OCI-LY7 (cell line): ENCODE data around the gene PKNOX1. TPM values are rescaled to one million over a fixed set of nuclear protein-coding genes. Genes with fewer than 3 reads are reported as not detected.

ENCODE experiments used
- BruUV-seq: library from RNA; stranded (reverse); fragments of 400-500 nt; replicated peaks from 2 replicates; lab custom pipeline; 2021; lab: Mats Ljungman, UMichigan
- CTCF ChIA-PET: fragments of 300-600 bp; sonication (Branson Sonifier 250); formaldehyde crosslinking; loops from one replicate; lab custom pipeline; 2022; ENCODE audit warnings: antibody characterized with exemption; ENCODE audit not compliant: unreplicated experiment; lab: Charles Lee
- POLR2A ChIA-PET: fragments of 300-600 bp; sonication (Branson Sonifier 250); formaldehyde crosslinking; loops from one replicate; lab custom pipeline; 2022; ENCODE audit warnings: antibody characterized with exemption; lab: Charles Lee
- DNase-seq: peaks from one replicate; pipeline ENCODE4 v3.0.0-alpha.2; 2015; ENCODE audit warnings: low spot score
- H2AFZ ChIP-seq: fragments of 200-600 bp; sonication (generic), shearing (Covaris generic); 2 replicates; pipeline ENCODE4 v1.6.1; 2014; ENCODE audit warnings: mild to moderate bottlenecking, antibody characterized with exemption, low read length, moderate library complexity
- H3K27ac ChIP-seq: fragments of 200-600 bp; sonication (generic); 2 replicates; pipeline ENCODE4 v1.5.1; 2014; ENCODE audit warnings: mixed run types, low read depth, mild to moderate bottlenecking, moderate library complexity, low read length, inconsistent platforms; ENCODE audit not compliant: poor library complexity, severe bottlenecking
- H3K36me3 ChIP-seq: fragments of 200-600 bp; sonication (generic); 2 replicates; pipeline ENCODE4 v1.6.1; 2014; ENCODE audit warnings: mild to moderate bottlenecking, antibody characterized with exemption, low read length, moderate library complexity, mixed read lengths; ENCODE audit not compliant: insufficient read depth
- H3K4me1 ChIP-seq: fragments of 200-600 bp; sonication (generic); 2 replicates; pipeline ENCODE4 v1.5.1; 2014; ENCODE audit warnings: mild to moderate bottlenecking, low read length; ENCODE audit not compliant: insufficient read depth, poor library complexity, severe bottlenecking
- H3K4me2 ChIP-seq: fragments of 200-600 bp; sonication (generic); 2 replicates; pipeline ENCODE4 v1.6.1; 2014; ENCODE audit warnings: mild to moderate bottlenecking, low read length
- H3K4me3 ChIP-seq: fragments of 200-600 bp; sonication (generic); 2 replicates; pipeline ENCODE4 v1.5.1; 2014; ENCODE audit warnings: mild to moderate bottlenecking, low read depth, low read length; ENCODE audit not compliant: poor library complexity, severe bottlenecking
- H3K79me2 ChIP-seq: fragments of 200-600 bp; sonication (generic); 2 replicates; pipeline ENCODE4 v1.6.1; 2016; ENCODE audit warnings: low read depth, mild to moderate bottlenecking, low read length, moderate library complexity, mixed read lengths; ENCODE audit not compliant: insufficient read depth
- H3K9me2 ChIP-seq: fragments of 200-600 bp; sonication (generic); 2 replicates; pipeline ENCODE4 v1.6.1; 2016; ENCODE audit warnings: mild to moderate bottlenecking, low read length, mixed read lengths; ENCODE audit not compliant: insufficient read depth
- H3K9me3 ChIP-seq: fragments of 200-600 bp; sonication (generic); 2 replicates; pipeline ENCODE4 v1.6.1; 2014; ENCODE audit warnings: mild to moderate bottlenecking, mixed run types, low read length, mixed read lengths
- H4K20me1 ChIP-seq: fragments of 200-600 bp; sonication (generic); 2 replicates; pipeline ENCODE4 v1.6.1; 2014; ENCODE audit warnings: mild to moderate bottlenecking, antibody characterized with exemption, low read length, moderate library complexity, mixed read lengths; ENCODE audit not compliant: insufficient read depth
- EZH2phosphoT487 ChIP-seq: fragments of 200-600 bp; sonication (generic); IDR thresholded peaks from 2 replicates; pipeline ENCODE4 v1.6.1; 2018; ENCODE audit warnings: low read depth, borderline replicate concordance, mild to moderate bottlenecking, mixed run types, antibody characterized with exemption, low read length, moderate library complexity, mixed read lengths
- intact Hi-C: fragments of 100-400 bp; cut with micrococcal nuclease; formaldehyde crosslinking; loops from one replicate; pipeline ENCODE4 v1.10.0; 2022; ENCODE audit not compliant: unreplicated experiment
- total RNA-seq, 2 experiments: library from RNA; depleted of rRNA in 1 of 2; stranded (reverse); fragments of >200 nt in 1 of 2; shearing (Covaris generic) in 1 of 2; gene quantifications; 2 replicates each; pipeline ENCODE4 v1.2.3, GENCODE V29; 2014 to 2022
- TF ChIP-seq, protein P1 (sequence below): fragments of 200-600 bp; sonication (generic); conservative IDR thresholded peaks from 2 replicates; pipeline ENCODE4 v1.5.1; 2014; ENCODE audit warnings: mild to moderate bottlenecking, antibody characterized with exemption, low read length, moderate library complexity, mixed read lengths

Gene PKNOX1
- total RNA-seq, 2 experiments from 2014 or later, result 23.7 to 32.9 TPM

DNA sequence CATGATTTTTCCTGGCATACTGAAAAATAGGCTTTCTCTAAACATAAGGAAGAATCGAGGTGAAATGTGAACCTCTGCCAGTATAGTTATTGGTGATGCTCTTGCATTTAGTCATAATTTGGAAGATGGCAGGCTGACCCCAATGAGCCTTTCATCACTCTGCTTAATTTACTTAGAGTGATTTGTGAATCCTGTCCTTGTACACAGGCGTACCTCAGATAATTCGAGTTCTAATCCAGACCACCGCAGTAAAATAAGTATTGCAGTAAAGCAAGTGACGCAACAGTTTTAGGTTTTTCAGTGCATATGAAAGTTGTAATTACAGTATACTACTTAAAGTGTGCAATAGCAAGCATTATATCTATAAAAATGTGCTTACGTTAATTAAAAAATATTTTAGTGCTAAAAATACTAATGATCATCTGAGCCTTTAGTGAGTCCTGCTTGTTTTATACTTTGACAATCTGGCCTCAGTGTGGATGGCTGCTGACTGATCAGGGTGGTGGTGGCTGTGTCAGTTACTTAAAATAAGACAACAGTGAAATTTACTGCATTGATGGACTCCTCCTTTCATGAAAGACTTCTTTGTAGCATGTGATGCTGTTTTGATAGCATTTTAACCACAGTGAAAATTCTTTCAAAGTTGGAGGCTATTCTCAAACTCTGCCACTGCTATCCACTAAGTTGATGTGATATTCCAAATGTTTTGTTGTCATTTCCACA, 1.7 kb downstream of the PKNOX1 start:
- no peak for TF ChIP-seq EZH2phosphoT487
- H3K79me2 ChIP-seq, result peaks cover 42% of the 10 kb centered on the region; the same call in 1 of the 2 replicates
- H4K20me1 ChIP-seq, result peaks cover 8% of the 10 kb centered on the region; the same call in 1 of the 2 replicates
- POLR2A ChIA-PET, result no interaction called here
- intact Hi-C loops, result loop anchor here (2.0 to 10.0 kb wide), 3 partner anchors 51 to 321 kb away; partner anchors contain the start of genes ERVH48-1 and PDE9A
- H3K4me1 ChIP-seq, result peaks cover 44% of the 10 kb centered on the region
- H3K4me3 ChIP-seq, result peak overlapping the region; percentile 73
- no peaks in the 10 kb centered on the region for H3K9me3 ChIP-seq
- TSS peak; percentile 48 for BruUV-seq
- CTCF ChIA-PET, result no interaction called here
- no peak overlapping the region for H2AFZ ChIP-seq
- H3K4me2 ChIP-seq, result peak overlapping the region; percentile 79
- H3K9me2 ChIP-seq, result no peaks in the 10 kb centered on the region
- peak overlapping the region; percentile 29 for H3K27ac ChIP-seq
- no peak for DNase-seq
- H3K36me3 ChIP-seq, result peaks cover 24% of the 10 kb centered on the region

DNA sequence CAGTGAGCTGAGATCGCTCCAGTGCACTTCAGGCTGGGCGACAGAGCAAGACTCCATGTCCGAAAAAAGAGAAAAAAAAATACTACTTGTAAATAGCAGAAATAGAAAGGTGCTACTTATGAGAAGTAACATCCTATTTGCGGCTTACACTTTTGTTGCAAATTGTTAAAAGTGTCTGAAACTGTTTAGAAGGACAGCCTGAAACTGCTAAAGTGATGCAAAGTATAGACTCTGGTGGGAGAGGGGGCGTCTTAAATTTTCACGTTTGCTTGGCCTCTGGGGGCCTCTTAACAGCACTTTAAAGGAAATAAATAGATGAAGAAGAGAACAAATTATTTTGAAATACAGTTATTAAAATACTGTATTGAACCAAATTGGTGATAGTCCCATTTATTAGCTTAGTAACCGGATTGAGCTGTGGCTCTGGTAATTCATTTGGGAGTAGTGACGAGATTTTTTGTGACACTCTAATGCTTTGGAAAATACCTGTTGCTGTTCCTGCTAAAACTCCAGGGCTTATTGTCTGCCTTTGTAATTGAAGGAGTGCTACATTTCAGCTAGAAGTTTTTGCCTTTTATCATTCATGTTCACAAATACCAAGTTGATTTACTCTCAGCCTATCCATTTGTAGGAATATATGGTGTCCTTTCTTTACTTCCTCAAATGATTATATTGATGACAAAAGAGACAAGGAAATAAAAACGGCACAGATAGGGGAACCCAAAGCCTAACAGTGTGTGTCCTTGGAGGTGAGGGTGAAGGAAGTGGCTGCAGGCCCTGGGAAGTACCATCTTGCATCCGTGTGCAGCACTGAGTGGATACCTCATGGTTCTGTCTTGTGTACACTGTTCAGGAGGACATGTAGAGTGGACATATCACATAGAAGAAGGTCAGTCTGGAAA, 6.2 kb downstream of the PKNOX1 start:
- intact Hi-C loops, result loop anchor here (5.0 kb wide), 1 partner anchor 37 kb away; no protein-coding TSS in a partner anchor
- Histone ChIP-seq H3K4me2 (peak overlapping the region; percentile 44), H3K9me3 (no peaks in the 10 kb centered on the region), H3K4me3 (no peak overlapping the region), H3K27ac (peak overlapping the region; percentile 8), H3K4me1 (peaks cover 39% of the 10 kb centered on the region), H3K36me3 (peaks cover 26% of the 10 kb centered on the region), H3K79me2 (peaks cover 68% of the 10 kb centered on the region), H2AFZ (no peak overlapping the region), H3K9me2 (no peaks in the 10 kb centered on the region), H4K20me1 (peaks cover 8% of the 10 kb centered on the region; the same call in 1 of the 2 replicates)
- ChIA-PET CTCF (no interaction called here), POLR2A (interaction anchor here (0.6 to 1.6 kb wide), 3 partner anchors 9 to 736 kb away, joined by 3 to 5 read pairs (median 3); no protein-coding TSS in a partner anchor)
- TF ChIP-seq, protein P1, sequence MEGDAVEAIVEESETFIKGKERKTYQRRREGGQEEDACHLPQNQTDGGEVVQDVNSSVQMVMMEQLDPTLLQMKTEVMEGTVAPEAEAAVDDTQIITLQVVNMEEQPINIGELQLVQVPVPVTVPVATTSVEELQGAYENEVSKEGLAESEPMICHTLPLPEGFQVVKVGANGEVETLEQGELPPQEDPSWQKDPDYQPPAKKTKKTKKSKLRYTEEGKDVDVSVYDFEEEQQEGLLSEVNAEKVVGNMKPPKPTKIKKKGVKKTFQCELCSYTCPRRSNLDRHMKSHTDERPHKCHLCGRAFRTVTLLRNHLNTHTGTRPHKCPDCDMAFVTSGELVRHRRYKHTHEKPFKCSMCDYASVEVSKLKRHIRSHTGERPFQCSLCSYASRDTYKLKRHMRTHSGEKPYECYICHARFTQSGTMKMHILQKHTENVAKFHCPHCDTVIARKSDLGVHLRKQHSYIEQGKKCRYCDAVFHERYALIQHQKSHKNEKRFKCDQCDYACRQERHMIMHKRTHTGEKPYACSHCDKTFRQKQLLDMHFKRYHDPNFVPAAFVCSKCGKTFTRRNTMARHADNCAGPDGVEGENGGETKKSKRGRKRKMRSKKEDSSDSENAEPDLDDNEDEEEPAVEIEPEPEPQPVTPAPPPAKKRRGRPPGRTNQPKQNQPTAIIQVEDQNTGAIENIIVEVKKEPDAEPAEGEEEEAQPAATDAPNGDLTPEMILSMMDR, result no peak
- TF ChIP-seq EZH2phosphoT487, result no peak
- no peak for DNase-seq
- BruUV-seq, result no TSS peak

DNA sequence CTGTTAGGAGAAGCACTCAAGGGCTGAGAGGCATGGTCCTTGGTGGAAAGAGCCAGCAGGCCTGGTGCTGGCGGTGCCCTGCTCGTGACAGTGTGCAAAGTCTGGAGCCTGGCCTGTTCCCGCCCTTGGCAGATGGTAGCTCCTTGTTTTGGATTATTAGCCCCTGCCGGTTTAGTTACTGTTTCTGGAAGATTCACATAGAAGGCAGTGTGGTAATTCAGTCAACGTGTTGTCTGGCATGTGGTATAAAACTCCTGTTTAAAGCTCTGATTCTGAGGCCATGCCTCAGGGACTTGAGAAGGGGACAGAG, 6.8 kb downstream of the PKNOX1 start:
- no peak overlapping the region for H3K4me2 ChIP-seq
- CTCF ChIA-PET, result no interaction called here
- intact Hi-C loops, result loop anchor here (5.0 kb wide), 1 partner anchor 36 kb away; no protein-coding TSS in a partner anchor
- BruUV-seq, result no TSS peak
- no peak for DNase-seq
- peaks cover 8% of the 10 kb centered on the region; the same call in 1 of the 2 replicates for H4K20me1 ChIP-seq
- H3K4me3 ChIP-seq, result no peak overlapping the region
- peaks cover 67% of the 10 kb centered on the region for H3K79me2 ChIP-seq
- no peak for TF ChIP-seq EZH2phosphoT487
- TF ChIP-seq, protein P1, result no peak
- no peaks in the 10 kb centered on the region for H3K9me3 ChIP-seq
- POLR2A ChIA-PET, result interaction anchor here (1.5 to 1.6 kb wide), 2 partner anchors 8 to 44 kb away, joined by 3 to 5 read pairs; no protein-coding TSS in a partner anchor
- H3K9me2 ChIP-seq, result no peaks in the 10 kb centered on the region
- H3K36me3 ChIP-seq, result peaks cover 26% of the 10 kb centered on the region
- no peak overlapping the region for H2AFZ ChIP-seq
- no peak overlapping the region for H3K27ac ChIP-seq
- peaks cover 37% of the 10 kb centered on the region for H3K4me1 ChIP-seq
